Activated CD4-positive, alpha-beta T cell treated with anti-CD3 and anti-CD28 coated beads, Interleukin-2, amount 50 U/mL, for 48 hours (primary cell): ENCODE measurements around the gene CYFIP1.
"Not testable (repeated sequence)": the region's sequence is repeated elsewhere in the genome, so short reads cannot be mapped to it uniquely, and the experiment has no call there.

ENCODE experiments used
- DNase-seq, 2 experiments: peaks; one replicate each; pipeline ENCODE4 v3.0.0-alpha.2; 2020

Gene CYFIP1

GRCh38 chr15:22980189-22981050 lies at the start of gene CYFIP1:
CYFIP1 (minus strand) TSS chr15:22980368; CDS start chr15:22947285, 33,083 bp downstream.
- peak; percentile 45 to 62 for DNase-seq

GRCh38 chr15:23026218-23026617 lies 46.0 kb upstream of the CYFIP1 start:
- DNase-seq, result no peak

- no peak for DNase-seq
These were observed 42.0 kb upstream of the CYFIP1 start for GRCh38 chr15:23022156-23022555.

GRCh38 chr15:23014394-23015000 lies 34.3 kb upstream of the CYFIP1 start:
- DNase-seq, result no peak

GRCh38 chr15:23013681-23014080 lies 33.5 kb upstream of the CYFIP1 start:
- DNase-seq, result no peak

GRCh38 chr15:23012616-23013015 lies 32.4 kb upstream of the CYFIP1 start:
- DNase-seq, result not testable (repeated sequence)

GRCh38 chr15:23003736-23004135 lies 23.6 kb upstream of the CYFIP1 start:
- DNase-seq, result no peak

GRCh38 chr15:23002920-23003319 lies 22.8 kb upstream of the CYFIP1 start:
- DNase-seq, result no peak

GRCh38 chr15:22995795-22996194 lies 15.6 kb upstream of the CYFIP1 start:
- no peak for DNase-seq

GRCh38 chr15:22992024-22992326 lies 11.8 kb upstream of the CYFIP1 start:
- no peak for DNase-seq

- DNase-seq, result no peak
These were observed 9.7 kb upstream of the CYFIP1 start for GRCh38 chr15:22989576-22990477.

GRCh38 chr15:22988811-22989210 lies 8.6 kb upstream of the CYFIP1 start:
- DNase-seq, result no peak

- not testable (repeated sequence) for DNase-seq
These were observed 1.8 kb upstream of the CYFIP1 start for GRCh38 chr15:22981931-22982330.

GRCh38 chr15:22981051-22981840 lies 1.1 kb upstream of the CYFIP1 start:
- no peak for DNase-seq

GRCh38 chr15:22979238-22980188 lies 655 bp downstream of the CYFIP1 start:
- DNase-seq, result peak; percentile 53 to 65

GRCh38 chr15:22978691-22979237 lies 1.4 kb downstream of the CYFIP1 start:
- no peak for DNase-seq

- DNase-seq, result no peak
These were observed 5.4 kb downstream of the CYFIP1 start for GRCh38 chr15:22974745-22975144.

- DNase-seq, result no peak
These were observed 6.2 kb downstream of the CYFIP1 start for GRCh38 chr15:22973987-22974386.

GRCh38 chr15:22973286-22973685 lies 6.9 kb downstream of the CYFIP1 start:
- DNase-seq, result no peak

GRCh38 chr15:22969489-22969888 lies 10.7 kb downstream of the CYFIP1 start:
- DNase-seq, result no peak

GRCh38 chr15:22968366-22968765 lies 11.8 kb downstream of the CYFIP1 start:
- DNase-seq, result no peak
